Activated CD4-positive, CD25-positive, alpha-beta regulatory T cell treated with anti-CD3 and anti-CD28 coated beads, Interleukin-2, amount 50 U/mL, for 72 hours (primary cell): Measurements from ENCODE around the gene PDZD7.

ENCODE experiments used
- DNase-seq: peaks from one replicate; pipeline ENCODE4 v3.0.0; 2021

The PDZD7 gene

GRCh38 chr10:100962351-100963080 lies 68.4 kb downstream of the PDZD7 start:
- DNase-seq = no peak

- no peak for DNase-seq
Observed at GRCh38 chr10:100960251-100960650, 70.7 kb downstream of the PDZD7 start.
